Fibroblast of lung (primary cell): ENCODE data around the gene OR2S2. TPM values are rescaled to one million over a fixed set of nuclear protein-coding genes. Genes with fewer than 3 reads are reported as not detected.
A peak's percentile ranks its signal among the peaks of the same experiment; 100 is the strongest.

Experiments used
- DNase-seq, 2 donors: peaks; one replicate each; pipeline versions ENCODE4 v3.0.0 to v3.0.0-alpha.2; 2010; ENCODE audit warnings: low read depth in 2 of 2
- H2AFZ ChIP-seq: 2 replicates; pipeline ENCODE4 v1.5.1; 2012; ENCODE audit warnings: low read length, control low read depth, inconsistent platforms
- H3K27ac ChIP-seq: 2 replicates; pipeline ENCODE4 v1.5.1; 2011; ENCODE audit warnings: low read length, control low read depth; ENCODE audit not compliant: insufficient read depth
- H3K27me3 ChIP-seq: 2 replicates; pipeline ENCODE4 v1.5.1; 2011; ENCODE audit warnings: mild to moderate bottlenecking, low read length; ENCODE audit not compliant: control insufficient read depth, insufficient read depth
- H3K36me3 ChIP-seq: 2 replicates; pipeline ENCODE4 v1.5.1; 2011; ENCODE audit warnings: low read length; ENCODE audit not compliant: control insufficient read depth, insufficient read depth
- H3K4me1 ChIP-seq: 2 replicates; pipeline ENCODE4 v1.5.1; 2011; ENCODE audit warnings: low read length; ENCODE audit not compliant: control insufficient read depth, insufficient read depth; ENCODE audit errors: extremely low read depth
- H3K4me2 ChIP-seq: 2 replicates; pipeline ENCODE4 v1.5.1; 2011; ENCODE audit warnings: low read length, control low read depth; ENCODE audit not compliant: insufficient read depth; ENCODE audit errors: extremely low read depth
- H3K4me3 ChIP-seq, 4 experiments: fragments of 200-600 bp in 1 of 4; sonication (generic) in 1 of 4; replicated peaks in 1 of 4; 2 replicates each; pipeline ENCODE4 v1.5.1; 2011 to 2016; ENCODE audit warnings: low read length in 4 of 4, low read depth in 3 of 4, mild to moderate bottlenecking in 3 of 4, control low read depth in 2 of 4, inconsistent platforms in 1 of 4, mixed read lengths in 1 of 4; ENCODE audit not compliant: insufficient read depth in 1 of 4; ENCODE audit errors: control extremely low read depth in 1 of 4
- H3K79me2 ChIP-seq: 2 replicates; pipeline ENCODE4 v1.5.1; 2012; ENCODE audit warnings: mild to moderate bottlenecking, low read length, inconsistent platforms; ENCODE audit not compliant: control insufficient read depth, insufficient read depth
- H3K9ac ChIP-seq: 2 replicates; pipeline ENCODE4 v1.5.1; 2011; ENCODE audit warnings: mild to moderate bottlenecking, low read length, control low read depth; ENCODE audit not compliant: insufficient read depth
- H3K9me3 ChIP-seq: 2 replicates; pipeline ENCODE4 v1.5.1; 2012; ENCODE audit warnings: low read depth, low read length; ENCODE audit not compliant: control insufficient read depth, insufficient read depth
- H4K20me1 ChIP-seq: 2 replicates; pipeline ENCODE4 v1.5.1; 2011; ENCODE audit warnings: low read length; ENCODE audit not compliant: control insufficient read depth, insufficient read depth; ENCODE audit errors: extremely low read depth
- CTCF ChIP-seq, 2 donors: IDR thresholded peaks in 1 of 2; conservative IDR thresholded peaks in 1 of 2; 1 replicate in 1 of 2; 2 replicates in 1 of 2; pipeline ENCODE4 v1.5.1; 2011 to 2012; ENCODE audit warnings: low read length in 2 of 2, control low read depth in 1 of 2, inconsistent platforms in 1 of 2, low read depth in 1 of 2, mild to moderate bottlenecking in 1 of 2
- EZH2 ChIP-seq: IDR thresholded peaks from 2 replicates; pipeline ENCODE4 v1.5.1; 2012; ENCODE audit warnings: low read length, control low read depth, mild to moderate bottlenecking; ENCODE audit errors: missing control alignments
- polyA plus RNA-seq, 2 donors: library from polyadenylated mRNA; depleted of rRNA in 1 of 2; stranded (reverse) in 1 of 2; unstranded in 1 of 2; fragments of >200 nt; gene quantifications; 2 replicates each; pipeline ENCODE4 v1.2.1, GENCODE V29; 2011 to 2012; ENCODE audit warnings: missing spikeins in 1 of 2
- total RNA-seq: library from RNA; depleted of rRNA; stranded (reverse); fragments of >200 nt; gene quantifications from 2 replicates; pipeline ENCODE4 v1.2.1, GENCODE V29; 2014

Gene OR2S2
- total and polyA plus RNA-seq, 2 donors (not counting 1 experiment from before 2014, with no cell fraction given) = 0.17 to 0.18 TPM

GRCh38 chr9:35944173-35944572, 13.8 kb downstream of the OR2S2 start:
- H3K4me3 ChIP-seq = no peak overlapping the region
- H3K36me3 ChIP-seq = no peaks in the 10 kb centered on the region
- no peak overlapping the region for H2AFZ ChIP-seq
- no peaks in the 10 kb centered on the region for H3K27me3 ChIP-seq
- H3K4me1 ChIP-seq = no peaks in the 10 kb centered on the region
- no peak for TF ChIP-seq CTCF (conservative IDR thresholded peaks at IDR 0.05 in 1 of 2, IDR thresholded peaks at IDR 0.05 in 1 of 2; ENCODE audit: low read depth in 1 of 2, low read length in 2 of 2)
- no peak for TF ChIP-seq EZH2
- no peaks in the 10 kb centered on the region for H4K20me1 ChIP-seq
- no peaks in the 10 kb centered on the region for H3K9me3 ChIP-seq
- no peak overlapping the region for H3K27ac ChIP-seq
- no peak overlapping the region for H3K9ac ChIP-seq
- H3K79me2 ChIP-seq = no peaks in the 10 kb centered on the region
- H3K4me2 ChIP-seq = no peak overlapping the region
- DNase-seq = no peak

- Histone ChIP-seq H3K4me2 (no peak overlapping the region), H3K9ac (no peak overlapping the region), H3K4me3 (no peak overlapping the region), H3K27me3 (no peaks in the 10 kb centered on the region), H3K27ac (no peak overlapping the region), H4K20me1 (no peaks in the 10 kb centered on the region), H3K79me2 (no peaks in the 10 kb centered on the region), H2AFZ (no peak overlapping the region), H3K9me3 (no peaks in the 10 kb centered on the region), H3K4me1 (peaks cover 2% of the 10 kb centered on the region), H3K36me3 (no peaks in the 10 kb centered on the region)
- DNase-seq = no peak
- no peak for TF ChIP-seq EZH2
Measured at GRCh38 chr9:35942286-35942685, 15.7 kb downstream of the OR2S2 start.

DNA sequence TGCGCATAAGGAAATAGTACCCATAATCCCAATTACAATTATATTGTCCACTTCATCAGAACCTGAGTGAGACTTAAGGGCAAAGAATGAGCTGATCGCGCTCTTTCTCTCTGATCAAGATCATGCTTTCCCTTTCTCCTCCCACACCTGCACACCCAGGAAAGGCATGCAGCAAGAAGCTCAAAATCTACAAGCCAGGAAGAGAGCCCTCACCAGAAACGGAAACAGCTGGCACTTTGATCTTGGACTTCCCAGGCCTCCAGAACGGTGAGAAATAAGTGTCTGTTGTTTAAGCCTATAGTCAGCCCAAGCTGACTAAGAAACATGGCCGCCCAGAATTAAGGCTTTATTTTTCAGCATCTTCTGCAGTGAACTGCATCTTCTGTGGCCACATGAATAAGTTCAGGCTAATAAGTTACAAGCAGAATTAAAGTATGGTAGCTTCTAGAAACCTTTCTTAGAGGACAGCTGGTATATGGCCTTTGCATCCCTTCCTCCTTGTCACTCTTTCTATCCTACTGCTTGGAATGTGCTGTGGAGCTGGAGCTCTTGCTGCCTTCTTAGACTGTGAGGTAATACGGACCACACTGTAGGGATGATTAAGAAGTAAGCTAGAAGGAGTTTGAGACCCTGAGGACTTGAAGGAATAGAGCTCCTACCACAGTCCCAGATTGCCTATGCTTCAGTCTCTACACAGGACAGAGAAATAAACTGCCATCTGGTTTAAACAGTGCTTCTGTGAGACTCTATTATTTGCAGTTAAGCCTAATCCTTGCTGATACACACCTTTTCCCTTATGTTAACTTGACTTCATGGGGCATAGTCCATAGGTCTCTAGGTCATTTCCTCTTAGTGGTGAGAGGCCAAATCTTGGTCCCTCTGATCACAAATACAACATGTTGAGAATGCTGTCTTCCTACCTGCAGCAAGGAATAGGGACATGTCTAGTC, 17.2 kb downstream of the OR2S2 start:
- no peak overlapping the region for H3K27ac ChIP-seq
- TF ChIP-seq EZH2 (no peak), CTCF (conservative IDR thresholded peaks at IDR 0.05 in 1 of 2, IDR thresholded peaks at IDR 0.05 in 1 of 2; ENCODE audit: low read depth in 1 of 2, low read length in 2 of 2) (no peak)

More for the DNA sequence above, 17.2 kb downstream of the OR2S2 start:
- H3K4me3 ChIP-seq = no peak overlapping the region
- no peaks in the 10 kb centered on the region for H3K27me3 ChIP-seq
- no peaks in the 10 kb centered on the region for H3K36me3 ChIP-seq
- no peak overlapping the region for H3K4me2 ChIP-seq
- peak overlapping the region; percentile 32 for H2AFZ ChIP-seq
- H3K4me1 ChIP-seq = peaks cover 10% of the 10 kb centered on the region
- DNase-seq = peak in 1 of 2 donors; percentile 55
- no peaks in the 10 kb centered on the region for H3K79me2 ChIP-seq
- H3K9ac ChIP-seq = no peak overlapping the region
- no peaks in the 10 kb centered on the region for H3K9me3 ChIP-seq
- no peaks in the 10 kb centered on the region for H4K20me1 ChIP-seq
